Activated CD4-positive, alpha-beta T cell treated with anti-CD3 and anti-CD28 coated beads, Interleukin-2, amount 10 ng/mL, durations not matched to agents 24 days and 14 days (primary cell): Measurements from ENCODE around the gene PTPRD. TPM values are rescaled to one million over a fixed set of nuclear protein-coding genes. Genes with fewer than 3 reads are reported as not detected.

ENCODE experiments used
- DNase-seq: peaks from one replicate; pipeline ENCODE4 v3.0.0; 2022
- H3K27ac Mint-ChIP-seq: one replicate; pipeline ENCODE4 v1.8.0; 2022; ENCODE audit warnings: mild to moderate bottlenecking, mixed read lengths
- H3K27me3 Mint-ChIP-seq: one replicate; pipeline ENCODE4 v1.8.0; 2022; ENCODE audit warnings: mixed read lengths
- H3K36me3 Mint-ChIP-seq: one replicate; pipeline ENCODE4 v1.8.0; 2022; ENCODE audit warnings: low read depth, mild to moderate bottlenecking, mixed read lengths
- H3K4me1 Mint-ChIP-seq: one replicate; pipeline ENCODE4 v1.8.0; 2021; ENCODE audit warnings: mixed read lengths
- H3K4me3 Mint-ChIP-seq: one replicate; pipeline ENCODE4 v1.8.0; 2022; ENCODE audit warnings: mild to moderate bottlenecking, moderate library complexity, mixed read lengths
- H3K9me3 Mint-ChIP-seq: one replicate; pipeline ENCODE4 v1.8.0; 2021; ENCODE audit warnings: mixed read lengths
- intact Hi-C: fragments of 100-400 bp; cut with micrococcal nuclease; formaldehyde crosslinking; loops from one replicate; pipeline ENCODE4 v1.15.1; 2023
- total RNA-seq: library from RNA; stranded (reverse); gene quantifications from 2 replicates; pipeline ENCODE4 v1.2.3, GENCODE V29; 2022

PTPRD gene
- total RNA-seq, 1 donor from 2014 or later: not detected

- DNase-seq: no peak
- intact Hi-C loops: no loop called here
- no peak overlapping the region for H3K27ac Mint-ChIP-seq
- H3K36me3 Mint-ChIP-seq: no peaks in the 10 kb centered on the region
- no peaks in the 10 kb centered on the region for H3K4me1 Mint-ChIP-seq
- H3K27me3 Mint-ChIP-seq: no peaks in the 10 kb centered on the region
- no peak overlapping the region for H3K4me3 Mint-ChIP-seq
- no peaks in the 10 kb centered on the region for H3K9me3 Mint-ChIP-seq
Measured at GRCh38 chr9:10062629-10063395, 550.0 kb downstream of the PTPRD start.

DNA sequence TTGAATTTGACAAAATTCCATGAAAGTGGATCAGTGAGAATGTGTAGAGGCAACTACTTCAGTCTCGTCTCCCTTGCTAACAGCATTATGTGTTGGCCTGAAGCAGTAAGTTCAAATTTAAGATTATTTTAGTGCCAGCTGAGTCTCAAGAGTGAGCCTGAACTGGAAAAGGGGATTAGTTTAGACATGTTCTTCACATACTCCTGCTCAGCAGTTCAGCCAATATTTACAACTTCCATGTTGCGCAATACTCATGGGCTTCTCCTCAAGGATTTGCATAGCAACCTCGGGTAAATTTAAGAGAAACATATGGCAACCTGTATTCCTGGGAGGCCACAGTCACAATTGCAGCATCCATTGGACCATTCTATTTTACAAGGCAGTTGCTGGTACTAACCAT is 553.8 kb downstream of the PTPRD start:
- H3K27me3 Mint-ChIP-seq: no peaks in the 10 kb centered on the region
- no peaks in the 10 kb centered on the region for H3K36me3 Mint-ChIP-seq
- no peaks in the 10 kb centered on the region for H3K4me1 Mint-ChIP-seq
- no peaks in the 10 kb centered on the region for H3K9me3 Mint-ChIP-seq
- no peak for DNase-seq
- no peak overlapping the region for H3K4me3 Mint-ChIP-seq
- intact Hi-C loops: no loop called here
- no peak overlapping the region for H3K27ac Mint-ChIP-seq

- no peaks in the 10 kb centered on the region for H3K36me3 Mint-ChIP-seq
- H3K27ac Mint-ChIP-seq: no peak overlapping the region
- no peaks in the 10 kb centered on the region for H3K27me3 Mint-ChIP-seq
- H3K4me1 Mint-ChIP-seq: no peaks in the 10 kb centered on the region
- H3K4me3 Mint-ChIP-seq: no peak overlapping the region
- H3K9me3 Mint-ChIP-seq: no peaks in the 10 kb centered on the region
- intact Hi-C loops: no loop called here
- DNase-seq: no peak
Measured at GRCh38 chr9:10055886-10056395, 556.9 kb downstream of the PTPRD start.

- Mint-ChIP-seq H3K4me3 (no peak overlapping the region), H3K9me3 (no peaks in the 10 kb centered on the region), H3K36me3 (no peaks in the 10 kb centered on the region), H3K27ac (no peak overlapping the region), H3K4me1 (no peaks in the 10 kb centered on the region), H3K27me3 (no peaks in the 10 kb centered on the region)
- intact Hi-C loops: no loop called here
- DNase-seq: no peak
Measured at GRCh38 chr9:10054456-10054855, 558.3 kb downstream of the PTPRD start.

DNA sequence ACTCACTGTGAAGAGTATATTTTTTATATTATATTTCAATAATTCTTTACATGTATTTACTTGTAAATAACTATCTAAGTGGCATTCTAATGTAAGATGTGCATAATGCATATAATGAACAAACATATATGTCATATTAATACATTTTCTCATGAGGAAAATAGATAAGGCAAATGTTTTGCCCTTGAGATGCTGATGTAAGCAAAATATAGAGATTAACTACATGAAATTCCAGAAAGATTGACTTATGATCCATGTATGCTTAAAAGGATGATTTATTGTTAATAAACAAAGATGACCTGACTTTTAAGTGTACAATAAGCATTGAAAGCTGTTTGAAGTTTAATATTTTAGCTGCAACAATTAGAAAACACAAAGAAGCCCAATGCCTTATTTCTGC is 559.9 kb downstream of the PTPRD start:
- Mint-ChIP-seq H3K36me3 (no peaks in the 10 kb centered on the region), H3K27me3 (no peaks in the 10 kb centered on the region)

DNA sequence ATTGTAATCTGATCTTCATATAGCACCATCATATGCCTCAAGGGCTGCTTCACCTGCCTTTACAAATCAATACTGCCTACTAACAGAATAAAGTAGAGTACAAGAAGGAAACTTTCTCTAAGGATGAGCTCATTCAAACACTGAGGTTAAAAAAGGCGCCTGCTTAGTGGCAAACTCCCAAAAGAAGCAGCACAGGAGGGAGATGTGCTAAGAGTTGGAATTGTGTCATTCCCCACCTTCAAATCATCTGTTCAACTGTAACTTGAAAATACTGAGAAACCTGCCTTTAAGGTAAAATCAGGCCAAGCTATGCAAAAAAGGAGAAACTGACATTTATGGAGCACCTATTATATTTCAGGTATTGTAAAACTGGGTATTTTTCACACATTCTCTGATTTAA is 560.6 kb downstream of the PTPRD start:
- no peaks in the 10 kb centered on the region for H3K4me1 Mint-ChIP-seq
- intact Hi-C loops: no loop called here
- H3K27ac Mint-ChIP-seq: no peak overlapping the region
- no peaks in the 10 kb centered on the region for H3K36me3 Mint-ChIP-seq
- H3K27me3 Mint-ChIP-seq: no peaks in the 10 kb centered on the region
- no peak overlapping the region for H3K4me3 Mint-ChIP-seq
- no peaks in the 10 kb centered on the region for H3K9me3 Mint-ChIP-seq
- no peak for DNase-seq

More for the DNA sequence above, 559.9 kb downstream of the PTPRD start:
- no peak overlapping the region for H3K27ac Mint-ChIP-seq
- intact Hi-C loops: no loop called here
- H3K9me3 Mint-ChIP-seq: no peaks in the 10 kb centered on the region
- DNase-seq: no peak
- H3K4me3 Mint-ChIP-seq: no peak overlapping the region
- no peaks in the 10 kb centered on the region for H3K4me1 Mint-ChIP-seq

DNA sequence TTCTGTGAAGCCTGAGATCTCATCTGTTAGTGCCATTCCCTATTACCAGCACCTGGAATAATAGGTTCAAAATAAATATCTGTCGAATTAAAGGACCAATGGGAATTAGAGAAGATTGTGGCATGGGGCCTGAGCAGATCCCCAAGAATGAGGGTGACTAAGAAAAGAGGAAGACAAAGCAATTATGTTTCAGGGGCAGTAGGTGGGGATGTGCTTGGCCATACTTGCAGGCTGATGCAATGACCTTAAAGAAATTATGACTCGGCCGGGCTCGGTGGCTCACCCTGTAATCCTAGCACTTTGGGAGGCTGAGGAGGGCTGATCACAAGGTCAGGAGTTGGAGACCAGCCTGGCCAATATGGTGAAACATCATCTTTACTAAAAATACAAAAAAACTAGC is 562.8 kb downstream of the PTPRD start:
- H3K27me3 Mint-ChIP-seq: no peaks in the 10 kb centered on the region

GRCh38 chr9:10048994-10049393 is 563.8 kb downstream of the PTPRD start:
- intact Hi-C loops: no loop called here
- Mint-ChIP-seq H3K4me3 (no peak overlapping the region), H3K27me3 (no peaks in the 10 kb centered on the region), H3K27ac (no peak overlapping the region), H3K4me1 (no peaks in the 10 kb centered on the region), H3K36me3 (no peaks in the 10 kb centered on the region), H3K9me3 (no peaks in the 10 kb centered on the region)
- no peak for DNase-seq

More for the DNA sequence above, 562.8 kb downstream of the PTPRD start:
- Mint-ChIP-seq H3K4me1 (no peaks in the 10 kb centered on the region), H3K9me3 (no peaks in the 10 kb centered on the region), H3K27ac (no peak overlapping the region), H3K36me3 (no peaks in the 10 kb centered on the region), H3K4me3 (no peak overlapping the region)
- no peak for DNase-seq
- intact Hi-C loops: no loop called here

DNA sequence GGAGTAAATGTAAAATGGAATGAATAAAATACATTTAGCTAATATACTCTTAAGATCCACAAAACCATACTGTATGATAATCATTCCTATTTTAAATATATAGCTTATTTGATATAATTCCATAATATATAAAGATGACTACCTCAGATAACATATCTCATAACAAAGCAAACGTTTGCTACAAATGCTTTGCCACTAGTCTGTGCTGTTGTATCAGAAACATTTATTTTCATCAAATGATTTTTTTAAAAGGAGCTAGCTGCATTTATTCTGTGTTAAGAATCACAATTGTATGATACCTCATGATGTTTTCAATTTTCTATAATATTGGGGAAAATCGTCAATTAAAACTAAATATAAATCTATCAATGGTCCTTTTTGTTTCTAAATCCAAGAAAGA is 567.2 kb downstream of the PTPRD start:
- H3K4me3 Mint-ChIP-seq: no peak overlapping the region
- intact Hi-C loops: no loop called here
- H3K27ac Mint-ChIP-seq: no peak overlapping the region
- no peaks in the 10 kb centered on the region for H3K36me3 Mint-ChIP-seq
- H3K4me1 Mint-ChIP-seq: no peaks in the 10 kb centered on the region
- no peak for DNase-seq
- no peaks in the 10 kb centered on the region for H3K27me3 Mint-ChIP-seq
- H3K9me3 Mint-ChIP-seq: no peaks in the 10 kb centered on the region

GRCh38 chr9:10041726-10042229 is 571.0 kb downstream of the PTPRD start:
- no peaks in the 10 kb centered on the region for H3K27me3 Mint-ChIP-seq
- no peaks in the 10 kb centered on the region for H3K9me3 Mint-ChIP-seq
- intact Hi-C loops: no loop called here
- H3K36me3 Mint-ChIP-seq: no peaks in the 10 kb centered on the region
- H3K4me1 Mint-ChIP-seq: no peaks in the 10 kb centered on the region
- no peak overlapping the region for H3K27ac Mint-ChIP-seq
- DNase-seq: no peak
- H3K4me3 Mint-ChIP-seq: no peak overlapping the region

DNA sequence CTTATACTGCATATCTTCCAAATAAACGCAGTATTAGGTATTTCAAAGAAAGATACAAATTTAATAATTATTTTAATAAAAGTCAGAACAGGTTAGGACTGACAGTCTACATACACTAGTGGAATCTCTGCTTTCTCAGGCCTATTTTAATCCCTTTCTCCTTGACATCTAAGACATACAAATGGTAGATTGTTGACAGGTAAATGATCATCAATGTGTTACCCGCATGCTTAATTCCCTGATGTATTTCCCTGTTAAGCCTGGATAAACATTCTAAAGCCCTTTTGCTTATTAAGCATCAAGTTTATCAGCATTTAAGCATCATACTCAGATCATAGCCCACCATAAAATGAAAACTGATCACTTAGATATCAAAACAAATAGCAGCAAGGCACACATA is 576.7 kb downstream of the PTPRD start:
- no peak overlapping the region for H3K27ac Mint-ChIP-seq
- H3K4me3 Mint-ChIP-seq: no peak overlapping the region
- no peaks in the 10 kb centered on the region for H3K4me1 Mint-ChIP-seq
- DNase-seq: no peak
- H3K27me3 Mint-ChIP-seq: no peaks in the 10 kb centered on the region
- H3K36me3 Mint-ChIP-seq: no peaks in the 10 kb centered on the region
- H3K9me3 Mint-ChIP-seq: no peaks in the 10 kb centered on the region
- intact Hi-C loops: no loop called here

- no peaks in the 10 kb centered on the region for H3K9me3 Mint-ChIP-seq
- H3K36me3 Mint-ChIP-seq: no peaks in the 10 kb centered on the region
- intact Hi-C loops: no loop called here
- H3K27ac Mint-ChIP-seq: no peak overlapping the region
- DNase-seq: no peak
- H3K4me3 Mint-ChIP-seq: no peak overlapping the region
- H3K27me3 Mint-ChIP-seq: no peaks in the 10 kb centered on the region
- H3K4me1 Mint-ChIP-seq: no peaks in the 10 kb centered on the region
Measured at GRCh38 chr9:10032166-10032565, 580.6 kb downstream of the PTPRD start.

DNA sequence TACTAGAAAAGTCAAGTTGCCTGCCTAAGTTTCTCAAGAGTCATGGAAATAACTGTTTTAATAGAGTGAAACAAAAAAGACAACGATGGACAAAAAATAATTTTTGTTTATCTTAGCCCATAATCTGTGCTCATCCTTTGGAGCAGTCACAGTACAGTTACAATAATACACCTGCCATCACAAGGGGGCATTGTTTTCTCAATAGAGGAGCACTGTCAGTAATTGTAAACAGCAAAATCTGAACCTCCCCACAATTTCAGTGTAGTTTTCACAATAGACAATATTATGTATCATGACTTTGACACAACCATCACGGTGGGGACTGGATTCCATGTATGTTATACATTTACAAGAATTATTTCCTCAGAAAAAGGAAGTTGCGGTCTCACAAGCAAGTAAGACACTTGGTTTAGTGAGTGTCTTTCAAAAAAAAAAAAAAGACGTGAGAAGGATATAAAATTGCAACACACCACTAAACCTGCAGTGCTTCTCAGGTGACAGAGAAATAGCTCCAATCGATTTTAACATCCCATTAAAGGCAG is 586.3 kb downstream of the PTPRD start:
- Mint-ChIP-seq H3K36me3 (no peaks in the 10 kb centered on the region), H3K4me3 (no peak overlapping the region), H3K4me1 (no peaks in the 10 kb centered on the region), H3K9me3 (no peaks in the 10 kb centered on the region), H3K27ac (no peak overlapping the region), H3K27me3 (no peaks in the 10 kb centered on the region)
- intact Hi-C loops: no loop called here
- no peak for DNase-seq

DNA sequence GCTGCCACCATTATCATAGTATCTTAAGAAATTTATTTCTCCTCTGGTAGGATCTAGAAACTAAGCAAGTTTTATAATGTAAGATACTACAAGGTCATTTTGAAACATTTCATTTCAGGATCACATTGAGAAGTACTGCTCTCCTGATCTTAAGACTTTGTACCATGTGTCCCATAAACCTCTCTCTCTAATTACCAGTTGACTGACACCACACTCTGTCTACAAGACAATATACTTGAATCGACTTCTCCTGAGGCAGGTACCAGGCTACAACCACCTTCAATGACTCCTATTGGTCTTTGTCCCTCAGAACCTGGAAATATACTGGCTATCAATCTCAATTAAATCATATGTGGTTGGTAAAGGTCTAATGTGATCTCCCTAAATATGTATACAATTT is 597.0 kb downstream of the PTPRD start:
- Mint-ChIP-seq H3K9me3 (no peaks in the 10 kb centered on the region), H3K36me3 (no peaks in the 10 kb centered on the region), H3K4me3 (no peak overlapping the region), H3K4me1 (no peaks in the 10 kb centered on the region), H3K27me3 (no peaks in the 10 kb centered on the region), H3K27ac (no peak overlapping the region)
- intact Hi-C loops: no loop called here
- no peak for DNase-seq
